ENCODE results near the gene NUTM1.
"Not testable (repeated sequence)": the region's sequence is repeated elsewhere in the genome, so short reads cannot be mapped to it uniquely, and the experiment has no call there.

DNA sequence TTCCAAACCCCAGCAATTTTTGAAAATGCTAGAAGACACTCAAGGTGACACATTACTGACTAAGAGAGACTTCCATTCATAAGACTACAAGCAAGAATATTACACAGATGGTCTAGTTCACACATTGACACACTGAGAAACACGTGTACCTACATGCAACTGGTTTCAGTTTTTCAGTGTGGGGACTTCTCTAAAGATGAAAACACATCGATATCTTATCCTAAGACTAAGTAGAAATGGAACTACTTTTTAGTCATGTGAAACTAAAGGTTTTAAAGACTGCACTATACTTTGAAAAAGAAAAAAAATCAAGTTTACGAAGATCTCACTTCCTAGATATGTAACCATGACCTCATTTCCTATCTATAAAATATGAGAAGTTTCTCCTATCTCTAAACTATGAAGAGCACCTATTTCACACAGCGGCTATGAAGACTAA, 60.1 kb downstream of the NUTM1 start:
- TF ChIP-seq POLR2A (IDR thresholded peaks at IDR 0.05; ENCODE audit: borderline replicate concordance, extremely low read depth, insufficient read depth, insufficient read length); EZH2 (IDR thresholded peaks at IDR 0.05); ZNF274 (IDR thresholded peaks at IDR 0.05; ENCODE audit: low read depth, low read length); RAD21 (IDR thresholded peaks at IDR 0.05; ENCODE audit: low read depth); POLR2AphosphoS5 (IDR thresholded peaks at IDR 0.05; ENCODE audit: low read depth, low read length); EZH2phosphoT487 (IDR thresholded peaks at IDR 0.05; ENCODE audit: borderline replicate concordance); ELF1 (IDR thresholded peaks at IDR 0.05; ENCODE audit: borderline replicate concordance, low read depth); MAX (IDR thresholded peaks at IDR 0.05): not testable (repeated sequence)
- TF ChIP-seq, protein P1, sequence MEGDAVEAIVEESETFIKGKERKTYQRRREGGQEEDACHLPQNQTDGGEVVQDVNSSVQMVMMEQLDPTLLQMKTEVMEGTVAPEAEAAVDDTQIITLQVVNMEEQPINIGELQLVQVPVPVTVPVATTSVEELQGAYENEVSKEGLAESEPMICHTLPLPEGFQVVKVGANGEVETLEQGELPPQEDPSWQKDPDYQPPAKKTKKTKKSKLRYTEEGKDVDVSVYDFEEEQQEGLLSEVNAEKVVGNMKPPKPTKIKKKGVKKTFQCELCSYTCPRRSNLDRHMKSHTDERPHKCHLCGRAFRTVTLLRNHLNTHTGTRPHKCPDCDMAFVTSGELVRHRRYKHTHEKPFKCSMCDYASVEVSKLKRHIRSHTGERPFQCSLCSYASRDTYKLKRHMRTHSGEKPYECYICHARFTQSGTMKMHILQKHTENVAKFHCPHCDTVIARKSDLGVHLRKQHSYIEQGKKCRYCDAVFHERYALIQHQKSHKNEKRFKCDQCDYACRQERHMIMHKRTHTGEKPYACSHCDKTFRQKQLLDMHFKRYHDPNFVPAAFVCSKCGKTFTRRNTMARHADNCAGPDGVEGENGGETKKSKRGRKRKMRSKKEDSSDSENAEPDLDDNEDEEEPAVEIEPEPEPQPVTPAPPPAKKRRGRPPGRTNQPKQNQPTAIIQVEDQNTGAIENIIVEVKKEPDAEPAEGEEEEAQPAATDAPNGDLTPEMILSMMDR (IDR thresholded peaks at IDR 0.05 in 2 of 3, conservative IDR thresholded peaks at IDR 0.05 in 1 of 3; ENCODE audit: borderline replicate concordance in 1 of 3, insufficient read depth in 1 of 3, low read depth in 2 of 3, low read length in 2 of 3) = not testable (repeated sequence)
- TF ChIP-seq, protein P2, sequence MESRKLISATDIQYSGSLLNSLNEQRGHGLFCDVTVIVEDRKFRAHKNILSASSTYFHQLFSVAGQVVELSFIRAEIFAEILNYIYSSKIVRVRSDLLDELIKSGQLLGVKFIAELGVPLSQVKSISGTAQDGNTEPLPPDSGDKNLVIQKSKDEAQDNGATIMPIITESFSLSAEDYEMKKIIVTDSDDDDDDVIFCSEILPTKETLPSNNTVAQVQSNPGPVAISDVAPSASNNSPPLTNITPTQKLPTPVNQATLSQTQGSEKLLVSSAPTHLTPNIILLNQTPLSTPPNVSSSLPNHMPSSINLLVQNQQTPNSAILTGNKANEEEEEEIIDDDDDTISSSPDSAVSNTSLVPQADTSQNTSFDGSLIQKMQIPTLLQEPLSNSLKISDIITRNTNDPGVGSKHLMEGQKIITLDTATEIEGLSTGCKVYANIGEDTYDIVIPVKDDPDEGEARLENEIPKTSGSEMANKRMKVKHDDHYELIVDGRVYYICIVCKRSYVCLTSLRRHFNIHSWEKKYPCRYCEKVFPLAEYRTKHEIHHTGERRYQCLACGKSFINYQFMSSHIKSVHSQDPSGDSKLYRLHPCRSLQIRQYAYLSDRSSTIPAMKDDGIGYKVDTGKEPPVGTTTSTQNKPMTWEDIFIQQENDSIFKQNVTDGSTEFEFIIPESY (IDR thresholded peaks at IDR 0.05; ENCODE audit: extremely low read depth, insufficient replicate concordance, low read length) = not testable (repeated sequence)
- TF ChIP-seq, protein P3, sequence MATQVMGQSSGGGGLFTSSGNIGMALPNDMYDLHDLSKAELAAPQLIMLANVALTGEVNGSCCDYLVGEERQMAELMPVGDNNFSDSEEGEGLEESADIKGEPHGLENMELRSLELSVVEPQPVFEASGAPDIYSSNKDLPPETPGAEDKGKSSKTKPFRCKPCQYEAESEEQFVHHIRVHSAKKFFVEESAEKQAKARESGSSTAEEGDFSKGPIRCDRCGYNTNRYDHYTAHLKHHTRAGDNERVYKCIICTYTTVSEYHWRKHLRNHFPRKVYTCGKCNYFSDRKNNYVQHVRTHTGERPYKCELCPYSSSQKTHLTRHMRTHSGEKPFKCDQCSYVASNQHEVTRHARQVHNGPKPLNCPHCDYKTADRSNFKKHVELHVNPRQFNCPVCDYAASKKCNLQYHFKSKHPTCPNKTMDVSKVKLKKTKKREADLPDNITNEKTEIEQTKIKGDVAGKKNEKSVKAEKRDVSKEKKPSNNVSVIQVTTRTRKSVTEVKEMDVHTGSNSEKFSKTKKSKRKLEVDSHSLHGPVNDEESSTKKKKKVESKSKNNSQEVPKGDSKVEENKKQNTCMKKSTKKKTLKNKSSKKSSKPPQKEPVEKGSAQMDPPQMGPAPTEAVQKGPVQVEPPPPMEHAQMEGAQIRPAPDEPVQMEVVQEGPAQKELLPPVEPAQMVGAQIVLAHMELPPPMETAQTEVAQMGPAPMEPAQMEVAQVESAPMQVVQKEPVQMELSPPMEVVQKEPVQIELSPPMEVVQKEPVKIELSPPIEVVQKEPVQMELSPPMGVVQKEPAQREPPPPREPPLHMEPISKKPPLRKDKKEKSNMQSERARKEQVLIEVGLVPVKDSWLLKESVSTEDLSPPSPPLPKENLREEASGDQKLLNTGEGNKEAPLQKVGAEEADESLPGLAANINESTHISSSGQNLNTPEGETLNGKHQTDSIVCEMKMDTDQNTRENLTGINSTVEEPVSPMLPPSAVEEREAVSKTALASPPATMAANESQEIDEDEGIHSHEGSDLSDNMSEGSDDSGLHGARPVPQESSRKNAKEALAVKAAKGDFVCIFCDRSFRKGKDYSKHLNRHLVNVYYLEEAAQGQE (IDR thresholded peaks at IDR 0.05; ENCODE audit: low read depth) = not testable (repeated sequence)

Data from HCT116 (cell line).